ENCODE results near the gene CAMSAP3. TPM values are rescaled to one million over a fixed set of nuclear protein-coding genes. Genes with fewer than 3 reads are reported as not detected.

CAMSAP3 gene, protein sequence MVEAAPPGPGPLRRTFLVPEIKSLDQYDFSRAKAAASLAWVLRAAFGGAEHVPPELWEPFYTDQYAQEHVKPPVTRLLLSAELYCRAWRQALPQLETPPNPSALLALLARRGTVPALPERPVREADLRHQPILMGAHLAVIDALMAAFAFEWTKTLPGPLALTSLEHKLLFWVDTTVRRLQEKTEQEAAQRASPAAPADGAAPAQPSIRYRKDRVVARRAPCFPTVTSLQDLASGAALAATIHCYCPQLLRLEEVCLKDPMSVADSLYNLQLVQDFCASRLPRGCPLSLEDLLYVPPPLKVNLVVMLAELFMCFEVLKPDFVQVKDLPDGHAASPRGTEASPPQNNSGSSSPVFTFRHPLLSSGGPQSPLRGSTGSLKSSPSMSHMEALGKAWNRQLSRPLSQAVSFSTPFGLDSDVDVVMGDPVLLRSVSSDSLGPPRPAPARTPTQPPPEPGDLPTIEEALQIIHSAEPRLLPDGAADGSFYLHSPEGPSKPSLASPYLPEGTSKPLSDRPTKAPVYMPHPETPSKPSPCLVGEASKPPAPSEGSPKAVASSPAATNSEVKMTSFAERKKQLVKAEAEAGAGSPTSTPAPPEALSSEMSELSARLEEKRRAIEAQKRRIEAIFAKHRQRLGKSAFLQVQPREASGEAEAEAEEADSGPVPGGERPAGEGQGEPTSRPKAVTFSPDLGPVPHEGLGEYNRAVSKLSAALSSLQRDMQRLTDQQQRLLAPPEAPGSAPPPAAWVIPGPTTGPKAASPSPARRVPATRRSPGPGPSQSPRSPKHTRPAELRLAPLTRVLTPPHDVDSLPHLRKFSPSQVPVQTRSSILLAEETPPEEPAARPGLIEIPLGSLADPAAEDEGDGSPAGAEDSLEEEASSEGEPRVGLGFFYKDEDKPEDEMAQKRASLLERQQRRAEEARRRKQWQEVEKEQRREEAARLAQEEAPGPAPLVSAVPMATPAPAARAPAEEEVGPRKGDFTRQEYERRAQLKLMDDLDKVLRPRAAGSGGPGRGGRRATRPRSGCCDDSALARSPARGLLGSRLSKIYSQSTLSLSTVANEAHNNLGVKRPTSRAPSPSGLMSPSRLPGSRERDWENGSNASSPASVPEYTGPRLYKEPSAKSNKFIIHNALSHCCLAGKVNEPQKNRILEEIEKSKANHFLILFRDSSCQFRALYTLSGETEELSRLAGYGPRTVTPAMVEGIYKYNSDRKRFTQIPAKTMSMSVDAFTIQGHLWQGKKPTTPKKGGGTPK
- total RNA-seq (2014; rRNA removed; shearing (Covaris generic)): 0.05 and 0.26 TPM in 2 replicates

GRCh38 chr19:7595466-7596133 is at the start of gene CAMSAP3:
Gene CAMSAP3 (plus strand): TSS chr19:7595863. CDS start chr19:7596003, 140 bp downstream.

DNA sequence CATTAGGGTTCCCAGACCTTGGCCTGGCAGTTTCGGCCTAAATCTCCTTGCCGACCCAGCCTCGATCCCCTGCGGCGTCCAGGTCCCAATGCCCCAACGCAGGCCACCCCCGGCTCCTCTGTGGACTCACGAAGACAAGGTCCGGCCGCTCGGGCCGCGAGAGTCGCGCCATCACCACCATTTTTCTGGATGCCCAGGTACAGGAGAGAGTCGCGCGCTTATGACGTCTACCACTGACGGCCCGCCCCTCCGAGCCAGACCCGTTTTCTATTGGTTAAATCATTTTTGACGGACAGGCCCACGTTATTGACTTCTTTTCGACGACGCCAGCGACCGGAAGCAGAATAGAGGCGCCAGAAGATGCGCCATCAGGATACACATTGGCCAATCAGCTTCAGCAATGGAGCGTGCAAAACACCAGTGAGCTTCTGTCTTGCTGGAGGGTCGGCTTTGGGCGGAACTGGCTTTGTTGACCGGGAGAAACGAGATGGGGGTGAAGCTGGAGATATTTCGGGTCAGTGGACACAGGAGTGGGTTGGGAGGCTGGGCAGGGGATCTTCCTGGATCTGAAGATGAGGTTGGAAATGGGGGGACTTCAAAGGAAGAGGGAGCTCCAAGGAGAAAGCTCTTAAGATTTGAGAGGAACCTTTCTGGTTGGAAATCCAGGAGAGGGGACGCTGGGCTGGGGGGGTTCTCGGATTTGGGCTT is 33.8 kb downstream of the CAMSAP3 start, which contains the start of the genes PET100 and XAB2:
PET100 (plus strand) TSS at position 447 of the 708 bp plus-strand sequence; CDS start at position 488, 41 bp downstream.
XAB2 (minus strand) TSS at position 199 of the 708 bp plus-strand sequence; CDS start at position 181, 18 bp downstream.

GRCh38 chr19:7633698-7634097 is 38.0 kb downstream of the CAMSAP3 start, which contains the start of gene PCP2:
Gene PCP2 (minus strand): TSS chr19:7633719. CDS start chr19:7633457, 262 bp downstream.

GRCh38 chr19:7636691-7637373 is 41.2 kb downstream of the CAMSAP3 start, which contains the start of gene STXBP2:
Gene STXBP2 (plus strand): TSS chr19:7637110. CDS start chr19:7637150, 40 bp downstream.

Small RNAs within 50 kb of the gene (small RNA-seq; reads per million reads assigned to genes)
- gene MIR6792: not detected

Other genes with a start within 250 kb of the CAMSAP3 start
- gene ARHGEF18, start 246.9 kb upstream of the CAMSAP3 start, total RNA-seq (2014; rRNA removed; shearing (Covaris generic)): 26.0 and 26.9 TPM in 2 replicates
- 4.9 TPM in 2 replicates for gene PEX11G, start 106.8 kb upstream of the CAMSAP3 start, total RNA-seq (2014; rRNA removed; shearing (Covaris generic))
- 27.8 and 37.1 TPM in 2 replicates for gene ZNF358, start 79.8 kb upstream of the CAMSAP3 start, total RNA-seq (2014; rRNA removed; shearing (Covaris generic))
- 7.6 and 8.7 TPM in 2 replicates for gene MCOLN1, start 73.2 kb upstream of the CAMSAP3 start, total RNA-seq (2014; rRNA removed; shearing (Covaris generic))
- gene PNPLA6, start 60.1 kb upstream of the CAMSAP3 start, total RNA-seq (2014; rRNA removed; shearing (Covaris generic)): 107 TPM in 2 replicates
- gene XAB2, start 33.7 kb downstream of the CAMSAP3 start, total RNA-seq (2014; rRNA removed; shearing (Covaris generic)): 52.8 and 66.7 TPM in 2 replicates
- gene PET100, start 33.9 kb downstream of the CAMSAP3 start, total RNA-seq (2014; rRNA removed; shearing (Covaris generic)): 60.7 and 62.6 TPM in 2 replicates
- not detected in 2 replicates for gene PCP2, start 37.9 kb downstream of the CAMSAP3 start, total RNA-seq (2014; rRNA removed; shearing (Covaris generic))
- 0.05 TPM in 1 of 2 replicates, not detected in the other for gene STXBP2, start 41.2 kb downstream of the CAMSAP3 start, total RNA-seq (2014; rRNA removed; shearing (Covaris generic))
- gene RETN, start 73.2 kb downstream of the CAMSAP3 start, total RNA-seq (2014; rRNA removed; shearing (Covaris generic)): not detected in 2 replicates
- 0.27 TPM in 1 of 2 replicates, not detected in the other for gene MCEMP1, start 81.2 kb downstream of the CAMSAP3 start, total RNA-seq (2014; rRNA removed; shearing (Covaris generic))
- 121 and 150 TPM in 2 replicates for gene TRAPPC5, start 85.0 kb downstream of the CAMSAP3 start, total RNA-seq (2014; rRNA removed; shearing (Covaris generic))
- 0.34 and 0.41 TPM in 2 replicates for gene FCER2, start 106.3 kb downstream of the CAMSAP3 start, total RNA-seq (2014; rRNA removed; shearing (Covaris generic))
- gene CLEC4G, start 136.2 kb downstream of the CAMSAP3 start, total RNA-seq (2014; rRNA removed; shearing (Covaris generic)): not detected in 2 replicates
- gene CD209, start 151.7 kb downstream of the CAMSAP3 start, total RNA-seq (2014; rRNA removed; shearing (Covaris generic)): not detected in 2 replicates
- not detected in 2 replicates for gene CLEC4M, start 167.4 kb downstream of the CAMSAP3 start, total RNA-seq (2014; rRNA removed; shearing (Covaris generic))
- 14.9 and 15.4 TPM in 2 replicates for gene EVI5L, start 234.4 kb downstream of the CAMSAP3 start, total RNA-seq (2014; rRNA removed; shearing (Covaris generic))

Measured in A375 (cell line).